ENCODE data around the gene ACTBL2. TPM values are rescaled to one million over a fixed set of nuclear protein-coding genes. Genes with fewer than 3 reads are reported as not detected.

ACTBL2 gene
- total RNA-seq, 1 experiment from 2014 or later, result not detected

- no peaks in the 10 kb centered on the region for H3K9me3 Mint-ChIP-seq
- ChIA-PET CTCF (no interaction called here), POLR2A (no interaction called here)
- no peaks in the 10 kb centered on the region for H3K27me3 Mint-ChIP-seq (ENCODE audit: low read depth)
- no peak overlapping the region for H3K4me3 Mint-ChIP-seq
- H3K4me1 Mint-ChIP-seq, result no peaks in the 10 kb centered on the region
- DNase-seq (ENCODE audit: low spot score) (no peak), ATAC-seq (no peak)
- TF ChIP-seq ARID4B (CRISPR knock-in tag; IDR thresholded peaks at IDR 0.05; ENCODE audit: borderline replicate concordance) (no peak), PRDM15 (CRISPR knock-in tag; IDR thresholded peaks at IDR 0.05) (no peak), ATF6 (CRISPR knock-in tag; IDR thresholded peaks at IDR 0.05) (no peak), CREM (CRISPR knock-in tag; IDR thresholded peaks at IDR 0.05) (no peak), FOXP4 (CRISPR knock-in tag; IDR thresholded peaks at IDR 0.05) (no peak), RELA (CRISPR knock-in tag; IDR thresholded peaks at IDR 0.05; ENCODE audit: borderline replicate concordance) (no peak), GRHL2 (CRISPR knock-in tag; IDR thresholded peaks at IDR 0.05; ENCODE audit: insufficient replicate concordance, severe bottlenecking) (no peak)
- H3K27ac Mint-ChIP-seq, result no peak overlapping the region
- no peaks in the 10 kb centered on the region for H3K36me3 Mint-ChIP-seq
Observed at GRCh38 chr5:57437976-57438805, 44.4 kb downstream of the ACTBL2 start.

GRCh38 chr5:57436586-57436985 is 46.0 kb downstream of the ACTBL2 start:
- H3K36me3 Mint-ChIP-seq, result no peaks in the 10 kb centered on the region
- POLR2A ChIA-PET, result no interaction called here
- TF ChIP-seq TEAD4 (CRISPR knock-in tag; IDR thresholded peaks at IDR 0.05) (no peak), FOXK1 (CRISPR knock-in tag; IDR thresholded peaks at IDR 0.05) (no peak), ZNF219 (CRISPR knock-in tag; IDR thresholded peaks at IDR 0.05; ENCODE audit: borderline replicate concordance) (no peak), ZNF532 (CRISPR knock-in tag; IDR thresholded peaks at IDR 0.05; ENCODE audit: borderline replicate concordance) (no peak)
- CTCF ChIA-PET, result no interaction called here
- no peak for DNase-seq (ENCODE audit: low spot score)
- no peaks in the 10 kb centered on the region for H3K9me3 Mint-ChIP-seq
- H3K27ac Mint-ChIP-seq, result no peak overlapping the region
- ATAC-seq, result no peak
- H3K4me1 Mint-ChIP-seq, result no peaks in the 10 kb centered on the region
- no peak overlapping the region for H3K4me3 Mint-ChIP-seq
- H3K27me3 Mint-ChIP-seq (ENCODE audit: low read depth), result no peaks in the 10 kb centered on the region

Measured in WTC11 (cell line).